CD14-positive monocyte (primary cell): ENCODE results near the gene EIF4E2. TPM values are rescaled to one million over a fixed set of nuclear protein-coding genes. Genes with fewer than 3 reads are reported as not detected.

Source experiments
- DNase-seq, 3 donors: peaks; one replicate each; pipeline ENCODE4 v3.0.0-alpha.2; 2011 to 2022
- H2AFZ ChIP-seq: 2 replicates; pipeline ENCODE4 v1.6.0; 2012; ENCODE audit warnings: mild to moderate bottlenecking, low read depth, low read length, inconsistent platforms; ENCODE audit not compliant: insufficient read depth, poor library complexity, severe bottlenecking
- H3K27ac ChIP-seq, 2 donors: 1 replicate in 1 of 2; 2 replicates in 1 of 2; pipeline ENCODE4 v1.5.1; 2012 to 2013; ENCODE audit warnings: low read length in 2 of 2, control low read depth in 1 of 2, inconsistent platforms in 1 of 2, low read depth in 1 of 2, mild to moderate bottlenecking in 1 of 2
- H3K27me3 ChIP-seq, 2 donors: one replicate each; pipeline versions ENCODE4 v1.6.0 to v1.6.1; 2011 to 2013; ENCODE audit warnings: low read length in 2 of 2; ENCODE audit not compliant: control insufficient read depth in 2 of 2, insufficient read depth in 2 of 2
- H3K36me3 ChIP-seq, 2 donors: replicated peaks in 1 of 2; 1 replicate in 1 of 2; 2 replicates in 1 of 2; pipeline versions ENCODE4 v1.5.1 to v1.6.1; 2012 to 2013; ENCODE audit warnings: low read length in 2 of 2, control low read depth in 1 of 2, inconsistent platforms in 1 of 2, mild to moderate bottlenecking in 1 of 2; ENCODE audit not compliant: insufficient read depth in 2 of 2, control insufficient read depth in 1 of 2
- H3K4me1 ChIP-seq, 2 donors: 1 replicate in 1 of 2; 2 replicates in 1 of 2; pipeline versions ENCODE4 v1.5.1 to v1.6.1; 2012 to 2013; ENCODE audit warnings: low read length in 2 of 2, control low read depth in 1 of 2, inconsistent platforms in 1 of 2, mild to moderate bottlenecking in 1 of 2, moderate library complexity in 1 of 2; ENCODE audit not compliant: insufficient read depth in 2 of 2, control insufficient read depth in 1 of 2
- H3K4me2 ChIP-seq: replicated peaks from 2 replicates; pipeline ENCODE3; 2012; ENCODE audit warnings: low read length, moderate library complexity, mild to moderate bottlenecking; ENCODE audit not compliant: poor library complexity, severe bottlenecking; ENCODE audit errors: extremely low read depth
- H3K4me3 ChIP-seq, 3 experiments: fragments of 200-600 bp in 1 of 3; sonication (generic) in 1 of 3; replicated peaks in 1 of 3; 1 replicate in 2 of 3; 2 replicates in 1 of 3; pipeline ENCODE4 v1.5.1; 2011 to 2013; ENCODE audit warnings: low read length in 3 of 3, mild to moderate bottlenecking in 3 of 3, control low read depth in 2 of 3, low read depth in 2 of 3, inconsistent platforms in 1 of 3, moderate library complexity in 1 of 3
- H3K79me2 ChIP-seq: 2 replicates; pipeline ENCODE4 v1.6.0; 2012; ENCODE audit warnings: mild to moderate bottlenecking, control low read depth, inconsistent platforms, low read length, moderate library complexity; ENCODE audit not compliant: insufficient read depth
- H3K9ac ChIP-seq: 2 replicates; pipeline ENCODE4 v1.6.0; 2017; ENCODE audit warnings: low read length, mild to moderate bottlenecking; ENCODE audit not compliant: insufficient read depth, poor library complexity, severe bottlenecking
- H3K9me3 ChIP-seq, 2 donors: replicated peaks in 1 of 2; 1 replicate in 1 of 2; 2 replicates in 1 of 2; pipeline versions ENCODE4 v1.5.1 to v1.6.1; 2012 to 2013; ENCODE audit warnings: low read length in 2 of 2, control low read depth in 1 of 2; ENCODE audit not compliant: control insufficient read depth in 1 of 2, insufficient read depth in 1 of 2
- H4K20me1 ChIP-seq: 2 replicates; pipeline ENCODE4 v1.6.0; 2012; ENCODE audit warnings: mild to moderate bottlenecking, low read length, control low read depth, moderate library complexity; ENCODE audit not compliant: insufficient read depth
- H3K27ac Mint-ChIP-seq, 7 donors: one replicate each; pipeline ENCODE4 v1.8.0; 2020; ENCODE audit warnings: mild to moderate bottlenecking in 7 of 7, mixed read lengths in 7 of 7, moderate library complexity in 6 of 7, inconsistent platforms in 2 of 7
- H3K27me3 Mint-ChIP-seq, 3 donors: one replicate each; pipeline ENCODE4 v1.8.0; 2021 to 2022; ENCODE audit warnings: low read depth in 3 of 3, mild to moderate bottlenecking in 3 of 3, mixed read lengths in 3 of 3, moderate library complexity in 3 of 3, inconsistent platforms in 1 of 3
- H3K36me3 Mint-ChIP-seq, 2 donors: one replicate each; pipeline ENCODE4 v1.8.0; 2020; ENCODE audit warnings: mixed read lengths in 2 of 2, inconsistent platforms in 1 of 2, mild to moderate bottlenecking in 1 of 2
- H3K4me1 Mint-ChIP-seq: one replicate; pipeline ENCODE4 v1.8.0; 2020; ENCODE audit warnings: mild to moderate bottlenecking, mixed read lengths
- H3K4me3 Mint-ChIP-seq, 2 donors: one replicate each; pipeline ENCODE4 v1.8.0; 2020; ENCODE audit warnings: mild to moderate bottlenecking in 2 of 2, mixed read lengths in 2 of 2, moderate library complexity in 1 of 2
- H3K9me3 Mint-ChIP-seq, 7 donors: one replicate each; pipeline ENCODE4 v1.8.0; 2020 to 2022; ENCODE audit warnings: mixed read lengths in 7 of 7, mild to moderate bottlenecking in 6 of 7, moderate library complexity in 6 of 7, inconsistent platforms in 2 of 7
- CTCF ChIP-seq: fragments of 200-600 bp; IDR thresholded peaks from one replicate; pipeline ENCODE4 v1.8.0; 2022; ENCODE audit warnings: antibody characterized with exemption, mild to moderate bottlenecking
- WGBS: methylation state at CpG from one replicate; pipeline ENCODE4 v1.1.5; 2013; ENCODE audit warnings: missing lambda C conversion rate; ENCODE audit not compliant: insufficient coverage; 5-methylcytosine and 5-hydroxymethylcytosine counted together
- intact Hi-C, 2 donors: fragments of 100-400 bp; cut with micrococcal nuclease; formaldehyde crosslinking; loops; one replicate each; pipeline versions ENCODE4 v1.15.0 to v1.15.1; 2023
- polyA plus RNA-seq, 3 donors: library from polyadenylated mRNA; depleted of rRNA in 1 of 3; unstranded in 2 of 3; stranded (reverse) in 1 of 3; fragments of 300-500 nt in 2 of 3; fragments of >200 nt in 1 of 3; fragmentation: Illumina TruSeq in 2 of 3; gene quantifications; 1 replicate in 2 of 3; 2 replicates in 1 of 3; pipeline ENCODE4 v1.2.3, GENCODE V29; 2012 to 2021

Gene EIF4E2
- polyA plus RNA-seq, 3 donors: 67.2 to 213 (median 188) TPM

GRCh38 chr2:232526372-232526941, 24.0 kb upstream of the EIF4E2 start:
- H3K27ac ChIP-seq: no peak overlapping the region
- H3K36me3 Mint-ChIP-seq: peaks cover 0 to under 1% of the 10 kb centered on the region in 2 donors
- no peak overlapping the region for H3K4me3 ChIP-seq
- H3K4me2 ChIP-seq: no peak overlapping the region
- intact Hi-C loops: no loop called here
- no peak overlapping the region for H3K27ac Mint-ChIP-seq
- peak overlapping the region in 1 of 2 donors; percentile 35 for H3K4me3 Mint-ChIP-seq
- no peak for TF ChIP-seq CTCF
- peaks cover 11% of the 10 kb centered on the region for H3K4me1 Mint-ChIP-seq
- peaks cover 35 to 60% (median 43%) of the 10 kb centered on the region in 3 donors for H3K27me3 Mint-ChIP-seq
- peaks cover 4 to 21% of the 10 kb centered on the region in 2 donors for H3K4me1 ChIP-seq
- peaks cover 0 to 5% of the 10 kb centered on the region in 2 donors for H3K9me3 ChIP-seq
- 79% methylated on average over 5 of the region's 13 CpGs for WGBS
- no peak overlapping the region for H3K9ac ChIP-seq
- no peaks in the 10 kb centered on the region for H3K79me2 ChIP-seq
- H2AFZ ChIP-seq: no peak overlapping the region
- DNase-seq: no peak
- peaks cover 24 to 46% of the 10 kb centered on the region in 2 donors for H3K27me3 ChIP-seq
- peaks cover 0 to 10% (median 0%) of the 10 kb centered on the region in 7 donors for H3K9me3 Mint-ChIP-seq
- H3K36me3 ChIP-seq: no peaks in the 10 kb centered on the region
- H4K20me1 ChIP-seq: no peaks in the 10 kb centered on the region

- Histone ChIP-seq H2AFZ (no peak overlapping the region), H3K36me3 (no peaks in the 10 kb centered on the region), H3K9ac (no peak overlapping the region), H3K4me2 (no peak overlapping the region), H4K20me1 (no peaks in the 10 kb centered on the region), H3K4me1 (peaks cover 0 to 10% of the 10 kb centered on the region in 2 donors), H3K27me3 (peaks cover 17 to 34% of the 10 kb centered on the region in 2 donors), H3K79me2 (no peaks in the 10 kb centered on the region), H3K4me3 (no peak overlapping the region), H3K9me3 (peaks cover 0 to 5% of the 10 kb centered on the region in 2 donors), H3K27ac (no peak overlapping the region)
- Mint-ChIP-seq H3K9me3 (peaks cover 0 to 8% (median 0%) of the 10 kb centered on the region in 7 donors), H3K27me3 (peaks cover 30 to 50% (median 32%) of the 10 kb centered on the region in 3 donors), H3K36me3 (no peaks in the 10 kb centered on the region), H3K4me3 (peak overlapping the region in 1 of 2 donors; percentile 32), H3K27ac (no peak overlapping the region), H3K4me1 (peaks cover 9% of the 10 kb centered on the region)
- intact Hi-C loops: no loop called here
- no peak for DNase-seq
- 100% methylated on average over 3 of the region's 6 CpGs for WGBS
- TF ChIP-seq CTCF: no peak
Observed at GRCh38 chr2:232527905-232528470, 22.5 kb upstream of the EIF4E2 start.
